HG03097 (cell line): ENCODE measurements around the gene LFNG.

Experiments
- ATAC-seq: cut with Tn5 transposase; IDR thresholded peaks from one replicate; pipeline ENCODE4 v1.9.1; 2021; ENCODE audit not compliant: unreplicated experiment, low FRiP score

Gene LFNG

GRCh38 chr7:2482725-2483451 lies 36.7 kb upstream of the LFNG start:
- ATAC-seq = no peak

GRCh38 chr7:2483494-2483893 lies 36.1 kb upstream of the LFNG start:
- no peak for ATAC-seq

GRCh38 chr7:2484868-2485267 lies 34.7 kb upstream of the LFNG start:
- no peak for ATAC-seq

- no peak for ATAC-seq
Measured at GRCh38 chr7:2487586-2488271, 31.8 kb upstream of the LFNG start.

GRCh38 chr7:2488272-2488645 lies 31.3 kb upstream of the LFNG start:
- ATAC-seq = no peak

GRCh38 chr7:2488681-2489080 lies 30.9 kb upstream of the LFNG start:
- no peak for ATAC-seq

GRCh38 chr7:2490181-2490651 lies 29.4 kb upstream of the LFNG start:
- no peak for ATAC-seq

GRCh38 chr7:2492038-2492437 lies 27.5 kb upstream of the LFNG start:
- ATAC-seq = no peak

- no peak for ATAC-seq
Measured at GRCh38 chr7:2493205-2494164, 26.1 kb upstream of the LFNG start.

- ATAC-seq = no peak
Measured at GRCh38 chr7:2494191-2495130, 25.1 kb upstream of the LFNG start.

GRCh38 chr7:2495418-2496299 lies 23.9 kb upstream of the LFNG start:
- no peak for ATAC-seq

GRCh38 chr7:2496375-2496774 lies 23.2 kb upstream of the LFNG start:
- ATAC-seq = no peak

- no peak for ATAC-seq
Measured at GRCh38 chr7:2497065-2497464, 22.5 kb upstream of the LFNG start.

GRCh38 chr7:2497500-2498336 lies 21.9 kb upstream of the LFNG start:
- ATAC-seq = no peak

- no peak for ATAC-seq
Measured at GRCh38 chr7:2498708-2499107, 20.9 kb upstream of the LFNG start.

GRCh38 chr7:2499181-2499580 lies 20.4 kb upstream of the LFNG start:
- ATAC-seq = no peak

- no peak for ATAC-seq
Measured at GRCh38 chr7:2499719-2500430, 19.7 kb upstream of the LFNG start.

GRCh38 chr7:2500701-2501100 lies 18.9 kb upstream of the LFNG start:
- ATAC-seq = no peak
